Stimulated activated memory B cell treated with anti-CD40 and anti-IgM and Interleukin-4, amounts not matched to agents 10 μg/mL and 1 μg/mL and 100 μg/mL, for 72 hours (primary cell): ENCODE data around the gene EEFSEC.

ENCODE experiments used
- ATAC-seq: fragments of 150-1000 bp; cut with Tn5 transposase; 2 replicates; pipeline ENCODE4 v1.10.0; 2021
- H3K27ac Mint-ChIP-seq: one replicate; pipeline ENCODE4 v1.8.0; 2022; ENCODE audit warnings: mild to moderate bottlenecking, mixed read lengths
- H3K27me3 Mint-ChIP-seq: one replicate; pipeline ENCODE4 v1.8.0; 2022; ENCODE audit warnings: mixed read lengths
- H3K36me3 Mint-ChIP-seq: one replicate; pipeline ENCODE4 v1.8.0; 2022; ENCODE audit warnings: mixed read lengths
- H3K4me1 Mint-ChIP-seq: one replicate; pipeline ENCODE4 v1.8.0; 2022; ENCODE audit warnings: mixed read lengths
- H3K4me3 Mint-ChIP-seq: one replicate; pipeline ENCODE4 v1.8.0; 2022; ENCODE audit warnings: mild to moderate bottlenecking, moderate library complexity, mixed read lengths
- H3K9me3 Mint-ChIP-seq: one replicate; pipeline ENCODE4 v1.8.0; 2022; ENCODE audit warnings: mixed read lengths

The EEFSEC gene

DNA sequence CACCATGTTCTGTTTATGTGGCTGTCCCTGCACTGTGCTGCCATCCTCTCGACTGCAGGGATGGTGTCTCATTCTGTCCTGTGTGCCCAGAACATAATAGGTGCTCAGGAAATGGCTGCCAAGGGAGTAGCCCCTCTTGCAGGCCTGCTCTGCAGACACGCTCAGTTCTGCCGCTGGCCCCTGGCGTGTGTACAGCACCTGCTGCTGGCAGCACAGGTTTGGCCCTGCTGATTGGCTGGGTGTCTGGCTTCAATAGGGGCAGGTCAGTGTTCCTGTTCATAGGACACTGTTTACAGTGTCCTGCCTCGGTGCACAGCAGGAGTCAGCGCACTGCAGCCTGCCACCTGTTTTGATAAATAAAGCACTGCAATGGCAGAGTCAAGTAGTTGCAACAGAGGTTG, 166.5 kb downstream of the EEFSEC start:
- H3K4me1 Mint-ChIP-seq = no peaks in the 10 kb centered on the region
- H3K9me3 Mint-ChIP-seq = no peaks in the 10 kb centered on the region
- H3K27ac Mint-ChIP-seq = no peak overlapping the region
- ATAC-seq = no peak
- peaks cover 42% of the 10 kb centered on the region for H3K36me3 Mint-ChIP-seq
- H3K27me3 Mint-ChIP-seq = no peaks in the 10 kb centered on the region
- no peak overlapping the region for H3K4me3 Mint-ChIP-seq

DNA sequence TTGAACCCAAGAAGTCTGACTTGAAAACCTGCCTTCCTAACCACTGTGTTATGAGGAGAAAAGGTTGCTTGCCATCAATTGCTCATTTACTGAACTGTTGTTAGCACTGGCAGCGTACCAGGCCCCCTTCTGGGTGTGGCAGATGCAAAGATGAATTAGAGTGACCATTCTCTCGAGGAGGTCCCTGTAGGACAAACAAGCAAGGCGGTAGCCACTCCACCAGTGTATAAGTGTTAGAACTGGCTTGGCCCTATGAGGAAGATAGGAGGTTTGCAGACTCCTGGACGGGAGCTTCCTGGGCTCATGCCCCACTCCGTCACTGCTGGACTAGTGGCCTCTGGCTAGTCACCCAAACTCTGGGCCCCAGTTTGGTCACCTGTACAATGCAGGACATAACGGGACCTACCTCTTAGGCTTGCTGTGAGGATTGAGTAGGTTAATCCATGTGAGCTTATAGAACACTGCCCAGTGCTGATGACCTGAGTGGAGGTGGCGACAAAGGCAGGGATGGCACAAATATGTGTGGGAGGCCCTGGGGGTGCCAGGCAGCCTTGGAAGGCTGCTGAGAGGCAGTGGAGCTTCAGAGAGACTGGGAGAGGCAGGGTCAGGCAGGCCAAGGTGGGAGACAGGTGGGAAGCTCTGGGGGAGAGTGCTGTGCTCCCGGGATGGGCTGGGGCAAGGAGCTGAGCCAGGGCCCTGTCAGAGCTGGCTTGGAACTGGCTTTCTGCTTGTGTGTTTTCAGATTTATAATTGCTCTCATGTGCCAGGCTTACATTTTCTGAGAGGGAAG, 167.5 kb downstream of the EEFSEC start:
- H3K27ac Mint-ChIP-seq = no peak overlapping the region
- peaks cover 42% of the 10 kb centered on the region for H3K36me3 Mint-ChIP-seq

DNA sequence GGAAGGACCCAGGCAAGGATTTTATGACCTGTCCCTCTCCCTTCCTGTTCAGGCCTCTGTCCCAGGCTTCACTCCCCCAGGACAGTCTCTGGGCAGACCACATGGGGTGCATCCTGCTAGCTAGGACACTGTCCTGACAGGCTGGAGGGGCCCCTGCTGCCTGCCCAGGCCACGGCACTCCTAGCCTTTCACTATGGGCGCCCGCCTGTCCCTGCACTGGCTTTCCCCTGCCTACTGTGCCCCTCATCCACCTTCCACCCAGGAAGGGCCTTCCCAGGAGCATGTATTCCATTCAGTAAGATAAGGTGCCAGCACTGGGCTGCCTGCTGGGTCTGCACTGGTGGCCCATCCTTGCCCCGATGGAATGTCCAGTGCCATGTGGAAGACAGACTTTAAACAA, 168.1 kb downstream of the EEFSEC start:
- no peak overlapping the region for H3K4me3 Mint-ChIP-seq
- no peak overlapping the region for H3K27ac Mint-ChIP-seq
- ATAC-seq = no peak
- no peaks in the 10 kb centered on the region for H3K9me3 Mint-ChIP-seq
- H3K27me3 Mint-ChIP-seq = no peaks in the 10 kb centered on the region
- H3K4me1 Mint-ChIP-seq = no peaks in the 10 kb centered on the region
- H3K36me3 Mint-ChIP-seq = peaks cover 38% of the 10 kb centered on the region

More for the DNA sequence above, 167.5 kb downstream of the EEFSEC start:
- H3K9me3 Mint-ChIP-seq = no peaks in the 10 kb centered on the region
- no peaks in the 10 kb centered on the region for H3K27me3 Mint-ChIP-seq
- no peaks in the 10 kb centered on the region for H3K4me1 Mint-ChIP-seq
- no peak overlapping the region for H3K4me3 Mint-ChIP-seq
- no peak for ATAC-seq

GRCh38 chr3:128322030-128323022, 169.0 kb downstream of the EEFSEC start:
- Mint-ChIP-seq H3K27me3 (no peaks in the 10 kb centered on the region), H3K4me1 (no peaks in the 10 kb centered on the region), H3K4me3 (no peak overlapping the region), H3K36me3 (peaks cover 34% of the 10 kb centered on the region), H3K9me3 (no peaks in the 10 kb centered on the region), H3K27ac (no peak overlapping the region)
- no peak for ATAC-seq

GRCh38 chr3:128323206-128324081, 170.2 kb downstream of the EEFSEC start:
- H3K36me3 Mint-ChIP-seq = peaks cover 28% of the 10 kb centered on the region
- H3K4me1 Mint-ChIP-seq = no peaks in the 10 kb centered on the region
- no peaks in the 10 kb centered on the region for H3K9me3 Mint-ChIP-seq
- ATAC-seq = no peak
- no peaks in the 10 kb centered on the region for H3K27me3 Mint-ChIP-seq
- no peak overlapping the region for H3K27ac Mint-ChIP-seq
- H3K4me3 Mint-ChIP-seq = no peak overlapping the region

GRCh38 chr3:128324911-128325592, 171.8 kb downstream of the EEFSEC start:
- Mint-ChIP-seq H3K27ac (no peak overlapping the region), H3K36me3 (peaks cover 14% of the 10 kb centered on the region), H3K27me3 (no peaks in the 10 kb centered on the region), H3K4me3 (no peak overlapping the region), H3K4me1 (no peaks in the 10 kb centered on the region), H3K9me3 (no peaks in the 10 kb centered on the region)
- no peak for ATAC-seq

DNA sequence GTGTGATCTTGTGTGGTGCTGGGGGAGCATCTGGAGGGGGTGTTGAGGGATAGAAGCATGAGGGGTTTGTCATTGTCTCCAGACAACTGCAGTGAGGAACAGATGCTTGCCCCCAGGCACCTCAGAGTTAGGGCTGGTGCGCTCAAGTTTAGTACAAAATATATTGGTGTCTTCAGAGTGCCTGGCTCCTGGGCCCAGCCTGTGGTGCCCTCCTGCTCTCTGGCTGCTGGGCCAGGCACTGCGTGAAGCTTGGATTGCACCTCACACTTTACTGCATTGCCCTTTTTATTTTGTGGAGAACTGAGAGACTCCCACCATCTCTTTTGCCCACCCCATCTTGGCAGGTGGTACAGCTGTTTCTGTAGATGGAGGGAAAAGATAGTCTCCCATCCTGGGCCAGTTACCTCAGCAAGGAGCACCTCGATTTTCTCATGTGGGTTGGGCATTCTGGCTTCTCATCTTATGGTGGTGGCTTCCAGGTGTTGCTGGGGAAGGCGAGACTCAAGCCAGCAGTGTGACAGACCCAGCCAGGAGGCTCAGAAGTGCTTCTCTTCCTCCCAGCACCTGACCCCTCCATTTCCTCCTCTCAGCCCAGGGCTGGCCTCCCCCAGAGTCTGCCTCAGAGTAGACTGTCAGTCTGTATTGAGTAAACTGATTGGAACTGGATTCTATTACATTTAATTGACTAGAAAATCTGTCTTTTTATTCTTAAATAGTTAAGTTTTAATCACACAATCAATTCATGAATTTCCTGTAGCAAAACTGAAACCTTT, 173.0 kb downstream of the EEFSEC start:
- peaks cover 8% of the 10 kb centered on the region for H3K36me3 Mint-ChIP-seq
- no peaks in the 10 kb centered on the region for H3K9me3 Mint-ChIP-seq
- no peaks in the 10 kb centered on the region for H3K27me3 Mint-ChIP-seq
- no peak for ATAC-seq
- H3K4me3 Mint-ChIP-seq = no peak overlapping the region
- no peaks in the 10 kb centered on the region for H3K4me1 Mint-ChIP-seq
- no peak overlapping the region for H3K27ac Mint-ChIP-seq

DNA sequence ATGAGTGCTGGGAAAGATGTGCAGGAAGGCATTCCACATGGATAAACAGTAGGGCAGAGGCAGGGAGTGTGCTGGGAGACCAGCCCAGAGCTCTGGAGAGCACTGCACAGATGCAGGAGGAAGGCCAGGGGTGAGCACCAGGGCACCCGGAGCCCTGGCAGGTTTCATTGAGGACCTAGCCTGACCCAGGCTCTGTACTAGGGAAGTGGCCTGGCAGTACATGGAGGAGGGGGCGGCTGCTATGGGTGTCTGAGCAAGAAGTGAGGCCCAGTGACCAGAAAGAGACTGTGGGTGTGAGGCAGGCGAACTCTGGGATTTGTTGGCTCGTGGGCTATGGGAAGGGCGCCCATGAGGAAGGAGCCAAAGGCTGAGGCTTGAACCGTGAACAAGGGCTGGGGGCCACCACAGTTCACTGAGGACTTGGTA, 174.3 kb downstream of the EEFSEC start:
- no peaks in the 10 kb centered on the region for H3K4me1 Mint-ChIP-seq
- H3K9me3 Mint-ChIP-seq = no peaks in the 10 kb centered on the region
- no peak overlapping the region for H3K4me3 Mint-ChIP-seq
- H3K36me3 Mint-ChIP-seq = peaks cover 8% of the 10 kb centered on the region
- no peak overlapping the region for H3K27ac Mint-ChIP-seq
- ATAC-seq = no peak
- H3K27me3 Mint-ChIP-seq = no peaks in the 10 kb centered on the region

DNA sequence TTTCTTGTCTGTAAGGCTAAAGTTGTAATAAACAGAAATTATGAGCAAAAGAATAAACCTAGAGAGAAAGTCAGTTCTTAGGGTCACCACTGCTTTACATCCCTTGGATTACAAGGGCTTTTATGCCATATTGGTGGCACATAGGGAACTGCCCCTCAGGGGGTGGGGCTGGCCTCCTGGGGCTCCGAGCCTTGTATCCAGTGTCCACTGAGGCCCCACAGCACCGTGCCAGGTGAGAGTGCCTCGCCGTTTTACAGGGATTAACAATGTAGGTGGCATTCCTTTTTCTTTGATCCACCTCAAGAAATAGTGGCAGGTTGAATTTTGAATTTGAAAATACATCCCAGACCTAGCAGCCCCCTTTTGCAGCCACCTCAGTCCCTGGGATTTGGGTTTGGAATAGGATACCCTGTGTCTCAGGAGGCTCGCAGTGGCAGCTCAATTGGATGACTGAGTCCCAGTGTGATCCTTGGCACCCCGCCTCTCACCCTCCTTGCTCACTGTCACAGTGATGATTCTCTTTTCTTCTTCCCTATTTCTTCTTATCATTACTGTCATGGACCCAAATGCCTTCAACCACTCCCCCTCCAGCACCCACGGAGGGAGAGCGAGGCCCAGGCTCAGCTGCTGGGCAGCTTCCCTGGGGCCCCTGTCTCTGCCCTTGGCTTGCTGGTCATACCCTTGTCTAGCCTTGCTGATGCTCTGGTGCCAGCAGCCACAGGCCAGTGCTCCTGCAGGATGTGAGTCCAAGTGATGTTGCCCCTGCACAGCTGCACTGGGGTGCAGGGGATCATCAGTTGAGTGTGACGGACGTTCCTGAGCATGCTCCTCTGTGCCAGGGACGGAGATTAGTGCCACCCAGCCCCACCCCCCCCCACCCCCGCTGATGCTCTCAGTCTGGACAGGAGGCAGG, 175.5 kb downstream of the EEFSEC start:
- ATAC-seq = no peak
- Mint-ChIP-seq H3K4me3 (no peak overlapping the region), H3K36me3 (peaks cover 16% of the 10 kb centered on the region), H3K27ac (no peak overlapping the region), H3K27me3 (no peaks in the 10 kb centered on the region), H3K9me3 (no peaks in the 10 kb centered on the region), H3K4me1 (no peaks in the 10 kb centered on the region)

GRCh38 chr3:128329491-128330213, 176.4 kb downstream of the EEFSEC start:
- H3K27ac Mint-ChIP-seq = no peak overlapping the region
- no peaks in the 10 kb centered on the region for H3K9me3 Mint-ChIP-seq
- no peak overlapping the region for H3K4me3 Mint-ChIP-seq
- H3K27me3 Mint-ChIP-seq = no peaks in the 10 kb centered on the region
- H3K36me3 Mint-ChIP-seq = peaks cover 16% of the 10 kb centered on the region
- ATAC-seq = no peak
- no peaks in the 10 kb centered on the region for H3K4me1 Mint-ChIP-seq

GRCh38 chr3:128330214-128330842, 177.0 kb downstream of the EEFSEC start:
- H3K4me3 Mint-ChIP-seq = no peak overlapping the region
- H3K4me1 Mint-ChIP-seq = no peaks in the 10 kb centered on the region
- H3K27ac Mint-ChIP-seq = no peak overlapping the region
- H3K9me3 Mint-ChIP-seq = no peaks in the 10 kb centered on the region
- H3K27me3 Mint-ChIP-seq = no peaks in the 10 kb centered on the region
- H3K36me3 Mint-ChIP-seq = peaks cover 20% of the 10 kb centered on the region
- no peak for ATAC-seq

- H3K36me3 Mint-ChIP-seq = peaks cover 42% of the 10 kb centered on the region
- no peaks in the 10 kb centered on the region for H3K27me3 Mint-ChIP-seq
- H3K4me3 Mint-ChIP-seq = no peak overlapping the region
- H3K9me3 Mint-ChIP-seq = no peaks in the 10 kb centered on the region
- H3K27ac Mint-ChIP-seq = no peak overlapping the region
- ATAC-seq = no peak
- no peaks in the 10 kb centered on the region for H3K4me1 Mint-ChIP-seq
Measured at GRCh38 chr3:128334086-128334645, 180.9 kb downstream of the EEFSEC start.
